ELF-1 (cell line): ENCODE measurements around the gene HLF.
A peak's percentile ranks its signal among the peaks of the same experiment; 100 is the strongest.

Experiments
- DNase-seq: peaks from one replicate; pipeline ENCODE4 v3.0.0-alpha.2; 2016; ENCODE audit warnings: low read depth, low spot score

Gene HLF

GRCh38 chr17:55308613-55309391, 44.0 kb downstream of the HLF start:
- DNase-seq: no peak

DNA sequence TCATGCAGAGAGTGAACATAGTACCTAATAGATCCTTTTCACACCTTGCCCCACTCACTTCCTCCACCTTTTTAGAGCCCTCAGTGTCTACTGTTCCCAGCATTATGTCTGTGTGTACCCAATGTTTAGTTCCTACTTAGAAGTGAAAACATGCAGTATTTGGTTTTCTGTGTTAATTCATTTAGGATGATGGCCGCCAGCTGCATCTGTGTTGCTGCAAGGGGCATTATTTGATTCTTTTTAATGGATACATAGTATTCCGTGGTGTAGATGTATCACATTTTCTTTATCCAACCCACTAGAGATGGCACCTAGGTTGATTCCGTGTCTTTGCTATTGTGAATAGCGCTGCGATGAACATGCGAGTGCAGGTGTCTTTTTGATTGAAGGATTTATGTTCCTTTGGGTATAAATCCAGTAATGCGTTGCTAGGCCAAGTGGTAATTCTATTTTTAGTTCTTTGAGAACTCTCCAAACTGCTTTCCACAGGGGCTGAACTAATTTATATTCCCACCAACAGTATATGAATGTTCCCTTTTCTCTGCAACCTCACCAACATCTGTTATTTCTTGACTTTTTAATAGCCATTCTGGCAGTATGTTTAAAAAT, 47.1 kb downstream of the HLF start:
- DNase-seq: no peak

DNA sequence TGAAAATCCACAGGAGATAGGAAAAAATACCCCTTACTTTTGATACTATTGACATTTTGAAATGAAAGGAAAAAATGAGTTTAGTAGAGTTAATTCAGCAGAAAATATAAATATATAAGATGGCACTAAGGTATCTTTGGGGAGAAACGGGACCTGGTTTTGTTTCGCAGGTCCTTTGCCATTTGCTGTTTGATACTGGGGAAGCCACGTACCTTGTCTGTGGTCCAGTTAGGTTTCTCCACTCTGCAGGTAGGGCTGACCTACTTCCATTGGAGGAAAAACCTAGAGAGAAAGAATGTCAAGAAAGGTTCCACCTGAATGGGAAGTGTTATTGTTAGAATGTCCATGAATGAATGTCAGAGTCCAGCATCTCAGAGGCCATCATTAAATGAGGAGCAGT, 48.1 kb downstream of the HLF start:
- no peak for DNase-seq

DNA sequence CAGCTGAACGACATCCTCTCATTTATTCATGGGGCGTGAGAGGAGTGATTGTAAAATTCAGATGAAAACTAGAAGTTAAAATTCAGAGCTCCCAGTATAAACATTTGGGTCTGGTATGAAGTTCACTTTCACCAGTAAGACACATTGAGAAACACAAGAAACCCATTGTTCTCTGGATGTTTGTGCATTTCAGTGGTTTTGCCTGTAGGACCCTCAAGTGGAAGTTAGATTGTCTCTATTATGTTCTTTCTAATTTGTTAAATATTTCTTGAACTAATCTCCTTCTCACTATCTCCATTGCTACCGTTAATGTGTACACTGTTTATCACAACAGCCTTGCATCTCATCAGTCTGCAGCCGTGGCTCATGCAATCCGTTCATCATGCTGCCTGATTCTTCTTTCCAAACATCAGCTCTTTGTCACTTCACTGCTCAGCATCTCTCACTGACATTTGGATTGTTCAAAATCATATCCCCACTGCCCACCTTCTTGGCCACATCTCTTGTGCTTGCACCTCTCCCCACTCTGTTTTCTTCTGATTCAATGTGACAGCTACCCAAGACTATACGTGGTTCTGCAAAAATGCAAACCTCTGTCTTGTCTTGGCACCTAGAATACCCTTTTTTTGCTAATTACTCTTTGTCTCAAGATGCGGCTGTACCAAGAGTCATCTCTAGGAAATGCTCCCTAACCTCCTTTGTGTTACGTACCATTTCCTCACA, 49.5 kb downstream of the HLF start:
- no peak for DNase-seq

DNA sequence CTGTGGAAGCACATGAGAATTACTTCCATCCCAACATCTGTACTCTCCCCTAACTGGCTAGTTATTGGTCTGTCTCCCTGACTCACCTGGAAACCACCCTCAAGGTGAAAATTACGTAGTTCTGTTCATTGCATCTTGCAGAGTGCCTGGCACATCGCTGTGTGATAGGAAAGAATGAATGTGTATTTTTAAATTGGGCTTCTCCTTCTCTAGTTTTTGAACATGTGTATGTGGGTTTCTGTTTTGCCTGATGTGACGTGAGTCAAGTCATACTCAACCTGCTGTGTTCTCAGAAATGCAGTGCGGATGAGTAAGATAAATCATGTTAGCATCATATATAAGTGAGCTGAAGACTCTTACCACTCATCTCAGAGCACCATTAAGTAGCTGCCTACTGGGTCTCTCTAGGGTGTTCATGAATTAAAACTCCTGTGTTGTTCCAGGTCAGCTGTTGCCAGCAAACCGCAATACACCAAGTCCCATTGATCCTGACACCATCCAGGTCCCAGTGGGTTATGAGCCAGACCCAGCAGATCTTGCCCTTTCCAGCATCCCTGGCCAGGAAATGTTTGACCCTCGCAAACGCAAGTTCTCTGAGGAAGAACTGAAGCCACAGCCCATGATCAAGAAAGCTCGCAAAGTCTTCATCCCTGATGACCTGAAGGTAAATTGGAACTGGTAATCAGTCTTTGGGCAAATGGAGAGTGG, 50.2 kb downstream of the HLF start:
- DNase-seq: no peak

GRCh38 chr17:55316499-55316898, 51.7 kb downstream of the HLF start:
- no peak for DNase-seq

DNA sequence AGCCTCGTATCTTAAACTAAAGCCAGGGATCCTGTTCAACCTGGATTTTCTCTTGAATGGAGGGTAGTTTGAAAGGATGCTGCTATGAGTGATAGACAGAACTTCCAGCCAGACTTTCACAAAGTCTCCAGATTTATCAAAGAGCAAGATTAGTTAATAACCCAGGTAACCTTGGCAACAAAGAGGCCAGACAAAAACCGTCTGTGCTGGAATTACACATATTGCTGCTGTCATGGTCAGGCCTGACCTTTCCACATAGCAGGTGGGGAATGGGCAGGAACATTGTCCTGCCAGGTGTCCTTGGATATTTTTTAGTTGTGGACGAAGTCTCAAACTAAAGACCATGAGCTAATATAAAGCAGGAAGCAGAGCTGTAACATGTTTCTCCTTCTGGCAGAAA, 52.5 kb downstream of the HLF start:
- DNase-seq: no peak

- DNase-seq: peak; percentile 12
Observed at GRCh38 chr17:55318081-55318480, 53.3 kb downstream of the HLF start.

- no peak for DNase-seq
Observed at GRCh38 chr17:55318715-55319487, 54.1 kb downstream of the HLF start.

GRCh38 chr17:55319933-55320593, 55.3 kb downstream of the HLF start:
- no peak for DNase-seq

- no peak for DNase-seq
Observed at GRCh38 chr17:55320594-55321426, 56.0 kb downstream of the HLF start.

GRCh38 chr17:55321427-55322060, 56.8 kb downstream of the HLF start:
- DNase-seq: no peak

DNA sequence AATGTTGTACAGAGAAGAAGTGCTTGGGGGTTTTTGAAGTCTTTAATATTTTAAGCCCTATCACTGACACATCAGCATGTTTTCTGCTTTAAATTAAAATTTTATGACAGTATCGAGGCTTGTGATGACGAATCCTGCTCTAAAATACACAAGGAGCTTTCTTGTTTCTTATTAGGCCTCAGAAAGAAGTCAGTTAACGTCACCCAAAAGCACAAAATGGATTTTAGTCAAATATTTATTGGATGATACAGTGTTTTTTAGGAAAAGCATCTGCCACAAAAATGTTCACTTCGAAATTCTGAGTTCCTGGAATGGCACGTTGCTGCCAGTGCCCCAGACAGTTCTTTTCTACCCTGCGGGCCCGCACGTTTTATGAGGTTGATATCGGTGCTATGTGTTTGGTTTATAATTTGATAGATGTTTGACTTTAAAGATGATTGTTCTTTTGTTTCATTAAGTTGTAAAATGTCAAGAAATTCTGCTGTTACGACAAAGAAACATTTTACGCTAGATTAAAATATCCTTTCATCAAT, 57.8 kb downstream of the HLF start:
- DNase-seq: no peak

DNA sequence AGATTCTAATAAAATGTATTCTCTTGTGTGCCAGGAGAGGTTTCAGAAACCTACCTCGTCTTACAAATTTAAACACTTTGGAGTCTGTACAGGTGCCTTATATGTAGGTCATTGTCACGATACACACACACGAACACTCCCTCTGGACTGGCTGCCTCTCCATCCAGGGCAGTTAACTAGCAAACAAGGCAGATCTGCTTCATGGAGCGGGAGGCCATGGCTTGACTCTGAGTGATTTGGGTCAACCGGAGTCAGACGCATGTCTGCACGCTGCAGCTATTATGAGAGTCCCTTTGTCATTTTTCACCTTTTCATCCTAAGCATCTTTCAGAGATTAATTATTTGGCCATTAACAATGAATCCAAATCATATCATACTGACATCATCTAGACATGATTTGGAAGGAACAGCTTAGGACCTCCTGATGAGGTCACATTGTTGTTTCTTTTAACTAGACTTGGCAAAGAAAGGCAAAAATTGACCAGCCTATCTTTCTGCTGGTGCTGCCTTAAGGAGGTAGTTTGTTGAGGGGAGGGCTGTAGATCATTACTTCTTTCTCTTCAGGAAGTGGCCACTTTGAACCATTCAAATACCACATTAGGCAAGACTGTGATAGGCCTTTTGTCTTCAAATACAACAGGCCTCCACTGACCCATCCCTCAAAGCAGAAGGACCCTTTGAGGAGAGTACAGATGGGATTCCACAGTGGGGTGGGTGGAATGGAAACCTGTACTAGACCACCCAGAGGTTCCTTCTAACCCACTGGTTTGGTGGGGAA, 58.9 kb downstream of the HLF start:
- no peak for DNase-seq

- DNase-seq: no peak
Observed at GRCh38 chr17:55324296-55324978, 59.7 kb downstream of the HLF start.

GRCh38 chr17:55325406-55325805, 60.6 kb downstream of the HLF start:
- no peak for DNase-seq

DNA sequence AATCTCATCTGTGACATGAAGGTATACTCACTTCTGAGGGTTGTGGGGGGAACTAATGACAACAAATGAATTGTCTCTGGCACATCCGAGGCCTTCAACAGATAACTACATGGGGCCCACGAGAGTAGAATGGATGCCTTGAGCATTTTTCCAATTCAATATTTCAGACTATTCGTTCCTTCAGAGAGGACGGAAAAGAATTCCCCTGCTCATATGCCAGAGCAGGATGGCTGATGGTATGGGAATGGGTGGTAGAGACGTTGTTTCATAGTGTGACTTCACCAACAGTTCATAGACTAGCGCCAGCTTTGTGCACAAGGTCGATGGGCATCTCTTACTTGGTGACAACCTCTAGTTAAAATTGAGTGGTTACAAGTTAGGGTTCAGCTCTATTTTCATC, 61.3 kb downstream of the HLF start:
- DNase-seq: no peak
